GM19395 (cell line): Measurements from ENCODE around the gene RRN3.
"Not testable (repeated sequence)": the region's sequence is repeated elsewhere in the genome, so short reads cannot be mapped to it uniquely, and the experiment has no call there.

Experiments
- ATAC-seq: cut with Tn5 transposase; IDR thresholded peaks from one replicate; pipeline ENCODE4 v1.9.1; 2021; ENCODE audit warnings: mild to moderate bottlenecking, moderate library complexity; ENCODE audit not compliant: unreplicated experiment

The RRN3 gene, protein sequence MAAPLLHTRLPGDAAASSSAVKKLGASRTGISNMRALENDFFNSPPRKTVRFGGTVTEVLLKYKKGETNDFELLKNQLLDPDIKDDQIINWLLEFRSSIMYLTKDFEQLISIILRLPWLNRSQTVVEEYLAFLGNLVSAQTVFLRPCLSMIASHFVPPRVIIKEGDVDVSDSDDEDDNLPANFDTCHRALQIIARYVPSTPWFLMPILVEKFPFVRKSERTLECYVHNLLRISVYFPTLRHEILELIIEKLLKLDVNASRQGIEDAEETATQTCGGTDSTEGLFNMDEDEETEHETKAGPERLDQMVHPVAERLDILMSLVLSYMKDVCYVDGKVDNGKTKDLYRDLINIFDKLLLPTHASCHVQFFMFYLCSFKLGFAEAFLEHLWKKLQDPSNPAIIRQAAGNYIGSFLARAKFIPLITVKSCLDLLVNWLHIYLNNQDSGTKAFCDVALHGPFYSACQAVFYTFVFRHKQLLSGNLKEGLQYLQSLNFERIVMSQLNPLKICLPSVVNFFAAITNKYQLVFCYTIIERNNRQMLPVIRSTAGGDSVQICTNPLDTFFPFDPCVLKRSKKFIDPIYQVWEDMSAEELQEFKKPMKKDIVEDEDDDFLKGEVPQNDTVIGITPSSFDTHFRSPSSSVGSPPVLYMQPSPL

DNA sequence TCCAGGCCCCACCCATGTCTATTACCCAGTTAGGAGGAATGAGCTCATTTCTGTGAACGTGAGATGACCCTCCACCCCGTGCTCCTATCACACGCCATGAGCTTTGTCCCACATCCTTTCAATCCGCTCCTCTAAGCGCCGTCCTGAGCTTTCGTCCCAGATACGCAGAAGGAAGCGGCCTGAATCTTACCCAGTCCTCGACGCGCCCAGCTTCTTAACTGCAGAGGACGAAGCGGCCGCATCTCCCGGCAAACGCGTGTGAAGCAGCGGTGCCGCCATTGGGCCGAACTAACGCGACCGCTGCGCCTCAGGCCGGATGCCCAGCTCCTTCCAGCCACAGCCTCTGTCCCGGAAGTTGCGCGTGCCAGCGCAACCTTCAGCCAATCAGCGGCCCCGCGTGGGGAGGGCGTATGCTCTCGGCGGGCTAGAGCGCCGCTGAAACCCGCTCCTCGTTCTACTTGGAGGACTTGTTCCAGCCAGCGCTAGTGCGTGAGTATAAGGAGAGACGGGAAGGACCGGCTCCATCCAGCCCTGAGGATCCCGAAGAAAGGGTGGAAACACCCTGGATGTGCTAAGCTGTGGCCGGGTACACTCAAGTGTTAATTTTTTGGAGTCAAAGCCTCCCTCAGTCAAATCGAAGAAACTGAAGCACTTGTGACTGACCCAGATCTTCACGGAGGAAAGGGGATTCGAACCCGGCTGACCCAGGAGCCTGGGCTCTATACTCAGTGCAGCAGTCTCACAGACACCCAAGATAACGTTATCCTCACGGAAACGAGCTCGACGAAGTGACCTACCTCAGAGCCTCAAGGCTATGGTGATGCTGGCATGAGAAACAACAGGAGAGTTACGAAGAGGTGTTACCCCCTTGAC is at the start of gene RRN3:
TSS of gene RRN3 (minus strand) at position 318 of the 873 bp plus-strand sequence. CDS start at position 279, 39 bp downstream.
- peak; percentile 98 for ATAC-seq

DNA sequence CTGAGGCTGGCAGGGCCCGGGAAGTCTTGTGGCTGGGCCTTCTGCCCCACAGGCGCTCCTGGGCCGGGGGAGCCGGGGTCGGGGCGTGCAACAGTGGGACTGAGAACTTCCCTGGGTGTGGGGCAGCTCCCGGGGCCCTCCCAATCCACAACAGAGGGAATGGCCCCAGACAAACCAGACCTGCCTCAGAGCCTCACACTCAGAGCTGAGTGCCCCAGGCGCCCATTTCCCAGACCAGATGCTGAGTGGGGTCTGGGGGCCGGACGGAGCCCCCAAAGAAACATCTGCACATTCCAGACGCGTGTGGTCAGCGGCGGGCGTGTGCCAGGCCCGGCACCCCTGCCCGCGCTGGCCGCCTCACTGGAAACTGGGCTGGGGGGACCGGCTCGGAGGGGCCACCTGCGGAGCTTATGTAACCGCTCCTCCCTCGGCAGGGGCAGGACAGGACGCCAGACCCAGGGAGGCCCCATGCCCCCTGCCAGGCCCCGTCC is 49.6 kb upstream of the RRN3 start:
- ATAC-seq, result not testable (repeated sequence)

DNA sequence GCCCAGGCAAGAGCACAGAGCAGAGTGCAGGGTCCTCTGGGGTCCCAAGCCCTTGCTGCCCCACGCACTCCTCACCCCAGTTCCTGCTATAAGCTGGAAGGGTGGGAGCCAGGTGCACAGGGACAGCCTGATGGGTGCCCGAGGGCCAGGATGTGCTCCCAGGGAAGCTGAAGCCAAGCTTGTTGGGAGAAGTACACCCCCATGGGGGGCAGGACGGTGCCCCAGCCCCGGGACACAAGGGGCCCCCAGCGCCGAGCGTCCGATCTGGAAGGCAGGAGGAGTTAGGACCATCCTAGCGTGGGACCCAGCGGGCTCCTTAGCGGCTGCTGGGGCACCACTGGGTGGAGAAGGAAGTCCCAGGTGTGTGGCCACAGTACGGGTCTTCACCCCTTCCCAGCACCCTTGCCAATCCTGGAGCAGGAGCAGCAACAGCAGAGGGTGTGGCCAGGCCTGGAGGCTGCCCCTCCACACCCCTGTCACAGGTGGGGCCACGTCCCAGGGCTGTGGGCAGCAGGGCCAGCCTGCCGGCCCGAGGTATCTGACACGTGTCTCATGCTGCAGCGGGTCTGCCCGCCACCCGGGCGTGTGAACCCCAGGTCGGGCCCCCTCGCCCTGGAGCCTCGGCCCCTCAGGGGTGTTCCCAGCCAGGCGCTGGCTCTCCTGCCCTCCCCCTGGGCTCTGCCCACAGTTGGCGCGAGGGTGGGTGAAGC is 49.0 kb upstream of the RRN3 start:
- not testable (repeated sequence) for ATAC-seq

DNA sequence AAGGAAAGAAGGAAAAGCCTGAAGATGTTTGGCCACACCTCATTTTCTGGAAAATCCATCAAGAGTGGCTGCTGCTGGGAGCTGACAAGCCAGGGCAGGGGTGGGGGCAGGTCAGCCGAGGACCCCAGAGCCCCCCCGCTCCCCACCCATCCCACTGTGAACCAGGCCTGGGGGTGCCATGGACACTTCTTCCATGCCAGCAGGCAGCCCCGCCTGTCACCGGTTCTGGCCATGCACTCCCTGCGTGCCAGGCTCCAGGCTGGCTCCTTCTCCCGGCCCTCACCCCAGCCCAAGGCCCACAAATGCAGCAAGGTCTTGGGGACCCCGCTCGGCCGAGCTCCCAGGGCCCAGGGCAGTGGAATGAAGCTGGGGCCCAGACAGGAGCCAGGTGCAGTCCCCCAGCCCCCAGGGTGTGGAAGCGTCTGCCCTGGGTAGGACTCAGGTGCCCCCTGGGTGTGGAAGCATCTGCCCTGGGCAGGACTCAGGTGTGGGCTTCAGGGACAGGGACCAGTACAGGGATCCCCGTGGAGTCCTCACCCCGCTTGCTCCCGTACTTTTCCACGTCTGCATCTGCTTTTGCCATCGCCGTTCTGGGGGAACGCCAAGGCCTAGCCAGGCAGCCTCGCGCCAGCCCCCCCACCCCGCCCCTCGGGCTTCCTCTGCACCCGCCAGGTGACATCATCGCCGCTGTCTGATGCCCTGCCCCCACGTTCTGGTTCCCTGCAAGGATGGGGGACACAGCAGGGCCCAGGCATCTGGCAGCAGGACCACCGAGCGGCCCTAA is 48.2 kb upstream of the RRN3 start:
- not testable (repeated sequence) for ATAC-seq

DNA sequence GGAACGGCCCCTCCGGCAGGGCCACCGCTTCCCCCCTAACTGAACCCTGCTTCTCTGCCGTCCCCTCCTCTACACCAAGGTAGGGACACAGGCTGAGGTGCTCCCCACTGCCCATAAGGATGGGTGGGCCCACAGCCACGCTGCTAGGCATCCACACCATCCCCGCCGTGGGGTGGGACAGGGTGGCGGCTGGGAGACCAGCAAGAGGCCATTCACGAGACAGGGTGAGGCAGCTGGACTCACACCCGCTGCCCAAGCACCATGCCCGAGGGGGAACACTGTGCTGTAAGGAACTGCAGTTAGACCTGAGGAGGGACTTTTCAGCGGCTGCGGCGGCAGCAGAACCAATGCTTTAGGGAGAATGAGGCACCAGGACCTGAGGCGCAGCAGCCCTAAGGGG is 47.5 kb upstream of the RRN3 start:
- ATAC-seq, result no peak

DNA sequence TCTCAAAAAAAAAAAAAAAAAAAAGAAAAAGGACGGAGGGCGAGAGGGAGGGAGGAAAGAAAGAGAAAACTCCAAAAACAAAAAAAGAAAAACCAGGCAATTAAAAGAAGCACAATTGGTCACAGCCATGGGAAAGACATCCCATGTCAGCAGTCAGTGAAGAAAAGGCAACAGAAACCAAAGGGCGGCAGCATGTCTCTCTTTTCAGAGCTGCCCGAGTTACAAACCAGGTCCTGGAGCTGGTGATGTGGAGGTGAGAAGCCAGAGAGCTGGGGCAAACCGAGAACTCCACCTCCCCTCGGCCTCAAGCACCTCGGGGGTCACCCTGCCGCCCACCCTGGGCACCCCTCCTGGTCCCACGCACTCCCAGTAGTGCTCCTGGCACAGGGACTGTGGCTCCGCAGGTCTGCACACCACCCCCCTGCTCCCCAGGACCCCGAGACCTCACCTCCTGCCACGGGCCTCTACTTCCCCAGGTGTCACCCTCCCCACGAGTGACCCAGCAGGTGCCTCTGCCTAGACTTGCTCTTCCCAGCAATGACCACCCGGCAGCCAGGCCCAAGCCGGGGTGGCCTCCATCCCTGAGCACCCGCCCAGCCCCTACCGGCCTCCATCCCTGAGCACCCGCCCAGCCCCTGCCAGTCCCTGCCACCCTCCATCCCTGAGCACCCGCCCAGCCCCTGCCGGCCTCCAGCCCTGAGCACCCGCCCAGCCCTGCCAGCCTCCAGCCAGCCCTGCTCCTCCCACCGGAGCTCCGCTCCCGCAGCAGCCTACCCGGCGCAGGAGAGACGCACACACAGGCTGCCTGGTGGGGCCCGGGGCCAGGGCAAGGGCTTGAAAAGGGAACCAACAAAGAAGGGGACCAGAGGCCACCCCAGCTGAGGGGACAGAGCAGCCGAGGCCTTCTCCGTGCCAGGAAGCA is 46.6 kb upstream of the RRN3 start:
- not testable (repeated sequence) for ATAC-seq

DNA sequence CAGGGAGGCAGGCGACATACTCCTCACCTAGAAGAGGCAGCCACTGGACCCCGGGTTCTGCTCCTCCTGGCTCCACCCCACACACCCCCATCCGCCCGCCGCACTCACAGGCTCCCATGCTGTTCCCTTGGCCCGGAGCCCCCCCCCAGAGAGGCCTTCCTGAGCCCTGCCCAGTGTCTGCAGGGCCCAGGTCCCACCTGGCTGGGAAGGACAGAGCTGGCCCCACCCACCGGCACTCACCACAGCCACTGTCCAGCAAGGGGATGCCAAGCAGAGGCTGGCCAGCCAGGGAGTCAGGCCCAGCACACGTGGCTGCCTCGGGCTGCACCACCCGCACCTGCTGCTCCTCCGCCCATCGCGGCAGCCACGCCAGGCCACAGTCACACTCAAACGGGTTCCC is 43.4 kb upstream of the RRN3 start:
- ATAC-seq, result not testable (repeated sequence)

DNA sequence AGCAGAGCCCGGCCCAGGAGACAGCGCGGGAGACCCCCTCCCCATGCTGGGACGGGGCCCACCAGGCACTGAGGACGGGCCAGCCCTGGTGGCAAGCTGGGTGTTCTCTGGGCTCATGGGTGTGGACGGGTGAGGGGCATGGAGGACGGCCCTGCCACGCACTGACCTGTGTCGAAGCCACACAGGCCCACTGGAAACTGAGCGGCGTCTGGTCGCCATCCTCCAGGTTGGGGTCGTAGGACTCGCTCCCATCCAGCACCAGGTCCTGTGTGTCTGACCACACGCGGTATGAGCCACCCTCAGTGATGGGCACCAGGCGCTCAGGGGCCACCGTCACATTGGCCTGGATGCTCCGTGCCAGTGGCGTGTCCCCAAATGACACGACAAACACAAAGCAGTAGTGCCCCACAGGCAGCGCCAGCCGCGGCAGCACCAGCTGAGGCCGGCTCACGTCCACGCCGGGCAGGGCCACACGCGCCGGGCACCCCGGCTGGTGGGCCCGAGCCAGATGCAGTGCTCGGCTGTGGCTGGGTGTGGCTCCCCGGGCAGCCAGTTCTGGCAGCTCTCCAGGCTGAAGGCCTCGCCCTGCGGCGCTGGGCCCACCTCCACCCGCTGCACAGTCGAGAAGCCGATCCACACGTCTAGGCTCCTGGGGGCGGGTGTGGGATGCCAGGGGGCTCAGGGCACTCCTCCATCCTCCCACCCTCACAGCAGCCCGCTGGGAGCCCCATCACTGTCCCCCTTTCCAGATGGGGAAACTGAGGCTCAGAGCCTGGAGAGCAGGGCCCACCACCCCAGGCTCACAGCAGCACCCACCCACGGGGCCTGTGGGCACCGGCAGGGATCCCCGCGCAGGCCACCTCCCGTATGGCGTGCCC is 41.6 kb upstream of the RRN3 start:
- not testable (repeated sequence) for ATAC-seq

DNA sequence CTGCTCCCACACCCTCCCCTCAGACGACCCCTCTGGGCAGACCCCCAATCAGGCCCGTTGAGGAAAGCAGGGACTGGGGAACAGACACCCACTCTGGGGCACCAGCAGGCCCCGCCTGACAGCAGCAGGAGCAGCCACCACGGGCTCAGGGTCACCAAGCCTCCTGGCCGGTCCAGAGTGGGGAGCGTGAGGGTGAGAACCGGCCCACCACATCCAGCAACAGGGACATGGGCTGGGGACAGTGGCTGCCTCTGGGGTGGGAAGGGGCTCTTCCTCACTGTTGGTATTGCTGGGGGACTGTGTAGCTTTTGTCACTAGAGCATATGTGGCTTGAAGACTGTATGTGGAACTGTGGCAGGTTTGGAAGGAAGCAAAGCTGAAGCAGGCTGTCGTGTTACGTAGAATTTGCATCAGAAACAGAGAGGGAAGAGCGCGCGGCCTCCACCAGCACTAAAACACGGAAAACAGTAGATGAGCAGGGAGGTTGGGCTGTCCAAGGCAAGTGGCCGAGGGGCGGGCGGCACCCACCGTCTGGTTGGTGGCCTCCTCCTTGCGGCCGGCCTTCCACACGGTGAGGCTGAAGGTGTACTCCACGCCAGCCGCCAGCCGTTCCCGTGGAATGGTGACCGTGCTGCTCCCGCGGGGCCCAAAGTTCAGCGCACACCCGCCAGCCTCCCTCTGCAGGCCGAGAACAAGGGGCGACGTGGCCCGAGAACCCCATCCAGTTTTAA is 40.8 kb upstream of the RRN3 start:
- not testable (repeated sequence) for ATAC-seq

DNA sequence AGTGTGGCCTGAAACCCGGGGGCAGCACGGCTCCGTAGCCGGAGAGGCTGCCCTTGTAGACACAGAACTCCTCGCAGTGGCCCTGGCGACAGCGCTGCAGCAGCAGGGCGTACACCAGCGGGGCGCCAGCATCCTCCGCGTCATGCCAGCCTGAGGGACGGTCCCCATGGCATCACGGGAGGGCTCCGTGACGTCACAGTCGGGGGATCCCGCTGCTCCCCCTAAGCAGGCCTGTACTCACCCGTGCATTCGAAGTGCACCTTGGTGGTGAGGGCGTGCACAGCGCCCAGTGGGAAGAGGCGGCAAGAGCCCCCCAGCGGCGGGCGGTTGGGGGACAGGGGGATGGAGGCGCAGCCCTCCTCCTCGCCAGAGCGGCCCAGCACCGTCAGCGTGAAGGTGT is 39.5 kb upstream of the RRN3 start:
- not testable (repeated sequence) for ATAC-seq

DNA sequence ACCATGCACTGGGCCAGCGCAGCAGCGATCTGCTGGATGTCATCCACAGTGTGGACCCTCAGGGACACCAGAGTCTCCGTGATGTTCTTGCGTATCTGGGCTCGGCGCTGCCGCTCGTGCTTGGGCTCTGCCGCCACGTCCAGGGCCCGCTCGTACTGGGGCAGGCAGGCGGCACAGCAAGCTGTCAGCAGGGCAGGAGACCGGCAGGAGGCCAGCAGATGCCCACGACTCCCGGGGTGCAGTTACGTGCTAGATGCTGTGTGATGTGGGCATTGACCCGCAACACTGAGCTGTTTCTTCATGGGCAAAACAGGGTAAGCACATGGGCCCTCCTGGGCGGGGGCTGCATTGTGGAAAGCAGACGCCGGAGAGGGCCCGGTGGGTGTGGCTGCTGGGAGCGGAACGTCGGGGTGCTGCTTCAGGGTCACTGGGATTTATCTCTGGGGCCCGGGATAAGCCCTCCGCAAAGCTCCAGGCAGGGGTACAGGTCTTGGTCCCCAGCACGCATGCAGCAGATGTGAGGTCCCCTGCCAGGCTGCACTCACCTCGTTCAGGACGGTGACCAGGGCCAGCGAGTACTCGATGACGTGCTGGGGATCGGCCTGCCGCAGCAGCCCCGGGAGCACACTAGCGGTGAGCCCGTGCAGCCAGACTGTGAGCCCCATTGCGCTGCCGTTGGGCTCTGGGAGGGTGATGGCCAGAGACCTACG is 38.8 kb upstream of the RRN3 start:
- ATAC-seq, result not testable (repeated sequence)

DNA sequence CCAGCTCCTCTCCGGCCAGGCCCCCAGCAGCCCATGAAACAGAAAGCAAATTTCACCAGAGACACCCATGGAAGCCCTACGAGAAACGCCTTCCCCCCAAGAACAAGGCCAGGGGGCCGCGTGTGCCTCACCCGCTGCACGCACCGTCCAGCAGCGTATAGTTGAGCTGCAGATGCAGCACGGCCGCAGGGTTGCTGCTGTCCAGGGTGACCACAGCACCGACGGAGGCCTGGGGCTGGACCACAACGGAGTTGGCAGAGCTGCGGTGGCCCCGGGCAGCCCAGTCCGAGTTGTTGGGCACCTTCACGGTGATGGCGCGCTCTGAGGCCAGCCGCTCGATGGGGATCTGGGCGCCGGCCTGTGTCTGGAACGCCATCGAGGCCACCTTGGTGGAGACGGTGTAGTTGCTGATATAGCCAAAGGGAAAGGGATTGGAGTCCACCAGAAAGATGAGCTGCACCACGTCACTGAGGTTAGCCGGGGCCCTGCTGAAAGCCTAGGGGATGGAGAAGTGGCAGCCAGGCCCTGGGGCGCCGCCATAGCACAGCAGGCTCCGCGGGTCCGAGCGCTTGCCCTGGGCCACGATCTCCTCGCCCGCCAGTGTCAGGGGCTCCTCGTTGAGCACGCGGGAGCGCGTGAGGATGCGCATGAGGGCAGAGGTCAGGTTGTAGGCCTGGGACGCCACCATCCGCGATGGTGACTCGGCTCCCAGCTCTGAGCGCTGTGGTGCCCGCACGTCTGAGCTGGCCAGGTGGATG is 37.0 kb upstream of the RRN3 start:
- ATAC-seq, result not testable (repeated sequence)

DNA sequence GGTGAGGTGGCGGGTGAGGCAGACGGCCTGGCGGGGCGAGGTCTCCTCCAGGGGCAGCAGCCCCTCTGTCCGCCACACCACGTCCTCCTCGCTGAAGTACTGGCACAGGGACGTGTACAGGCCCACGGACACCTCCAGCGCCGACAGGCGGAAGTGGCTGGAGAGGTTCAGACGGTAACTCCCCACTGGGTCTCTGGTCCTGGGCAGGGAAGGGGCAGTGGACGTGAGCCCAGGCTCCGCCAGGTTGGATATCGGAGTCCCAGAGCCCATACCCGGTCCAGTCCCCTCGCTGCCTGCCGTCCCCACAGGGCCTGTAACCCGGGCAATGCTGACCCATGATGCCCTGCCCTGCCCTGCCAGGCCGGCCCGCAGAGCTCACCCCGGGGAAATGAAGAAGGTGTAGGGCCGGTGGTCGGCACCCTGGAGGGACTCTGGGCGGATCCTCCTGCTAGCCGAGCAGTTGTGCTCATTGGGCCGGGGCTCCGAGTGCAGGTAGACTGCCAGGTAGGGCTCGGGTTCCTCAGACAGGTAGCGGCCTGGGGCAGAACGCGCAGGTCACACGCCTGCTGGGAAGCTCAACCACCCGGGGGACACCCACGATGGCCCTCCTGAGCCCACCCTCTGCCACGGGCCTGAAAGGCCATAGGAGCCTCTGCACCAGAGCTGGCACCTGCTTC is 36.3 kb upstream of the RRN3 start:
- not testable (repeated sequence) for ATAC-seq

DNA sequence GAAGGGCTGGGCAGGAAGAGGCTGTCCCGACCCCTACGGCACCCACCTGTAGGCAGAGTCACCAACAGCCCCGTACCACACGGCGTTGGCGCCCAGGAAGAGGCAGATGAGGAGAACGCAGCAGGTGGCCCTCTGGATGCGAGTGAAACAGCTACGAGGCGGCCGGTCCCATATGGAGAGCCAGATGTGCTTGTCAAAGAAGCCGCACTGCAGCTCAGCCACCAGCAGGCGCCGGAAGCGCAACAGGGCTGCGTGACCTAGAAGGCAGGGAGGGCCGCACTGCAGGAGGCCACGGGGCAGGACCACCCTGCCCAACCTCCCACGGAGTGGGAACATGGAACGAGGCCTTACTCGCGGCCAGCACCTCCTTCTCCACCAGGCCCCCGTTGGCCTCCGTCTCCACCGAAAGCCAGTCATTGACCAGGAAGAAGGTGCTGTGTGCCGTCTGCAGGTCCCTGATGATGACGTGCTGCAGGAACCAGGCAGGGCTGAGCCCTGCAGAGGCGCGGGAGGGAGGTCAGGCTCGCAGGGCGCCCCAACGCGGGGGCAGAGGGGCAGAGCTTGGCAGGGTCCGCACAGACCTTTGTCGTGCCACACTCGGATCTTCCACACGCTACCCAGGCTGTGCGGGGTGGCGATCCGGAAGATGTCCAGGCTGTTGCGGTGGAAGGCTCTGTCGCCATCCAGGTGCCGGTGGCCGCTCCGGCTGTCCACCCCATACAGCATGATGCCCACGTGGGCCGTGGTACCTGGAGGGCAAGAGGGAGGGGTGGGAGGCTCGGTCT is 33.8 kb upstream of the RRN3 start:
- ATAC-seq, result not testable (repeated sequence)
